Thyroid gland (tissue), 4 donors: ENCODE data around the gene F10. TPM values are rescaled to one million over a fixed set of nuclear protein-coding genes. Genes with fewer than 3 reads are reported as not detected.

Source experiments
- DNase-seq, 2 donors: peaks; one replicate each; pipeline ENCODE4 v3.0.0-alpha.2; 2019
- H3K27ac ChIP-seq, 3 donors: fragments of 200-600 bp; sonication (generic); 1 replicate in 2 of 3; 2 replicates in 1 of 3; pipeline ENCODE4 v1.5.1; 2016 to 2019; ENCODE audit warnings: mild to moderate bottlenecking in 1 of 3, moderate library complexity in 1 of 3
- H3K27me3 ChIP-seq: fragments of 200-600 bp; sonication (generic); one replicate; pipeline ENCODE4 v1.5.1; 2019
- H3K36me3 ChIP-seq, 2 donors: fragments of 200-600 bp; sonication (generic); one replicate each; pipeline ENCODE4 v1.5.1; 2016 to 2019
- H3K4me1 ChIP-seq, 2 donors: fragments of 200-600 bp; sonication (generic); one replicate each; pipeline ENCODE4 v1.5.1; 2017 to 2019
- H3K4me3 ChIP-seq, 3 donors: fragments of 200-600 bp; sonication (generic); replicated peaks in 1 of 3; 1 replicate in 2 of 3; 2 replicates in 1 of 3; pipeline ENCODE4 v1.5.1; 2016; ENCODE audit warnings: mild to moderate bottlenecking in 1 of 3
- H3K9me3 ChIP-seq: fragments of 200-600 bp; sonication (generic); one replicate; pipeline ENCODE4 v1.5.1; 2017
- CTCF ChIP-seq, 6 experiments: fragments of 200-600 bp in 3 of 6; fragments of 450-650 bp in 3 of 6; sonication (generic) in 3 of 6; IDR thresholded peaks; one replicate each; pipeline ENCODE4 v1.5.1; 2016 to 2019; ENCODE audit warnings: antibody characterized with exemption in 6 of 6, mild to moderate bottlenecking in 2 of 6, inconsistent platforms in 1 of 6, moderate library complexity in 1 of 6
- POLR2A ChIP-seq, 2 donors: fragments of 450-650 bp; IDR thresholded peaks; one replicate each; pipeline ENCODE4 v1.6.1; 2017; ENCODE audit warnings: antibody characterized with exemption in 2 of 2, mild to moderate bottlenecking in 2 of 2, moderate library complexity in 1 of 2
- WGBS, 2 donors: methylation state at CpG; one replicate each; pipeline ENCODE4 v1.1.5; 2017; 5-methylcytosine and 5-hydroxymethylcytosine counted together
- intact Hi-C: fragments of 100-400 bp; cut with DNase I; formaldehyde crosslinking; loops from one replicate; pipeline ENCODE4 v1.15.1; 2023
- total RNA-seq, 4 donors: library from RNA; depleted of rRNA; stranded (reverse); fragments of >200 nt; gene quantifications; one replicate each; pipeline ENCODE4 v1.2.3, GENCODE V29; 2016

The F10 gene
- total RNA-seq, 4 donors from 2014 or later, result 4.0 to 19.9 (median 7.0) TPM

GRCh38 chr13:113187883-113188665 lies 65.5 kb downstream of the F10 start:
- 95 to 96% methylated on average over 23 of the region's 23 CpGs for WGBS, 2 donors
- no peak for DNase-seq
- H3K4me3 ChIP-seq, result no peak overlapping the region
- no peaks in the 10 kb centered on the region for H3K9me3 ChIP-seq
- no peak overlapping the region for H3K27ac ChIP-seq
- no peaks in the 10 kb centered on the region for H3K27me3 ChIP-seq
- intact Hi-C loops, result no loop called here
- TF ChIP-seq CTCF (IDR thresholded peaks at IDR 0.05), result no peak
- no peak for TF ChIP-seq POLR2A (IDR thresholded peaks at IDR 0.05)
- H3K4me1 ChIP-seq, result no peaks in the 10 kb centered on the region
- H3K36me3 ChIP-seq, result peaks cover 13 to 21% of the 10 kb centered on the region in 2 donors

- intact Hi-C loops, result no loop called here
- Histone ChIP-seq H3K27ac (no peak overlapping the region), H3K9me3 (no peaks in the 10 kb centered on the region), H3K36me3 (peaks cover 14 to 20% of the 10 kb centered on the region in 2 donors), H3K4me1 (no peaks in the 10 kb centered on the region), H3K4me3 (no peak overlapping the region), H3K27me3 (no peaks in the 10 kb centered on the region)
- TF ChIP-seq POLR2A (IDR thresholded peaks at IDR 0.05) (no peak), CTCF (IDR thresholded peaks at IDR 0.05) (no peak)
- 87 to 89% methylated on average over 4 of the region's 4 CpGs for WGBS, 2 donors
- no peak for DNase-seq
These were observed 67.6 kb downstream of the F10 start for GRCh38 chr13:113190181-113190580.

- 82 to 88% methylated on average over 4 of the region's 4 CpGs for WGBS, 2 donors
- Histone ChIP-seq H3K27ac (no peak overlapping the region), H3K9me3 (no peaks in the 10 kb centered on the region), H3K4me1 (no peaks in the 10 kb centered on the region), H3K36me3 (peaks cover 30 to 31% of the 10 kb centered on the region in 2 donors), H3K4me3 (no peak overlapping the region), H3K27me3 (no peaks in the 10 kb centered on the region)
- intact Hi-C loops, result no loop called here
- TF ChIP-seq POLR2A (IDR thresholded peaks at IDR 0.05) (no peak), CTCF (IDR thresholded peaks at IDR 0.05) (no peak)
- no peak for DNase-seq
These were observed 69.7 kb downstream of the F10 start for GRCh38 chr13:113192279-113192678.

- intact Hi-C loops, result no loop called here
- Histone ChIP-seq H3K9me3 (no peaks in the 10 kb centered on the region), H3K27me3 (no peaks in the 10 kb centered on the region), H3K27ac (no peak overlapping the region), H3K4me1 (no peaks in the 10 kb centered on the region), H3K4me3 (no peak overlapping the region), H3K36me3 (peaks cover 36 to 37% of the 10 kb centered on the region in 2 donors)
- TF ChIP-seq CTCF (IDR thresholded peaks at IDR 0.05) (no peak), POLR2A (IDR thresholded peaks at IDR 0.05) (no peak)
- WGBS, 2 donors, result 96% methylated on average over 2 of the region's 2 CpGs
- DNase-seq, result no peak
These were observed 70.3 kb downstream of the F10 start for GRCh38 chr13:113192902-113193301.

GRCh38 chr13:113195360-113195759 lies 72.8 kb downstream of the F10 start:
- WGBS, 2 donors, result 90% methylated on average over 6 of the region's 6 CpGs
- Histone ChIP-seq H3K4me3 (no peak overlapping the region), H3K9me3 (no peaks in the 10 kb centered on the region), H3K27ac (no peak overlapping the region), H3K27me3 (no peaks in the 10 kb centered on the region), H3K36me3 (peaks cover 40 to 46% of the 10 kb centered on the region in 2 donors), H3K4me1 (no peaks in the 10 kb centered on the region)
- intact Hi-C loops, result no loop called here
- TF ChIP-seq POLR2A (IDR thresholded peaks at IDR 0.05) (no peak), CTCF (IDR thresholded peaks at IDR 0.05) (no peak)
- DNase-seq, result no peak
